HG03135 (cell line): ENCODE data around the gene LAMTOR2.
"Not testable (repeated sequence)": the region's sequence is repeated elsewhere in the genome, so short reads cannot be mapped to it uniquely, and the experiment has no call there.

Experiments
- ATAC-seq: cut with Tn5 transposase; IDR thresholded peaks from one replicate; pipeline ENCODE4 v1.9.1; 2021; ENCODE audit warnings: mild to moderate bottlenecking, moderate library complexity; ENCODE audit not compliant: unreplicated experiment

LAMTOR2 gene

GRCh38 chr1:156051011-156051725 is 3.4 kb upstream of the LAMTOR2 start:
- no peak for ATAC-seq

DNA sequence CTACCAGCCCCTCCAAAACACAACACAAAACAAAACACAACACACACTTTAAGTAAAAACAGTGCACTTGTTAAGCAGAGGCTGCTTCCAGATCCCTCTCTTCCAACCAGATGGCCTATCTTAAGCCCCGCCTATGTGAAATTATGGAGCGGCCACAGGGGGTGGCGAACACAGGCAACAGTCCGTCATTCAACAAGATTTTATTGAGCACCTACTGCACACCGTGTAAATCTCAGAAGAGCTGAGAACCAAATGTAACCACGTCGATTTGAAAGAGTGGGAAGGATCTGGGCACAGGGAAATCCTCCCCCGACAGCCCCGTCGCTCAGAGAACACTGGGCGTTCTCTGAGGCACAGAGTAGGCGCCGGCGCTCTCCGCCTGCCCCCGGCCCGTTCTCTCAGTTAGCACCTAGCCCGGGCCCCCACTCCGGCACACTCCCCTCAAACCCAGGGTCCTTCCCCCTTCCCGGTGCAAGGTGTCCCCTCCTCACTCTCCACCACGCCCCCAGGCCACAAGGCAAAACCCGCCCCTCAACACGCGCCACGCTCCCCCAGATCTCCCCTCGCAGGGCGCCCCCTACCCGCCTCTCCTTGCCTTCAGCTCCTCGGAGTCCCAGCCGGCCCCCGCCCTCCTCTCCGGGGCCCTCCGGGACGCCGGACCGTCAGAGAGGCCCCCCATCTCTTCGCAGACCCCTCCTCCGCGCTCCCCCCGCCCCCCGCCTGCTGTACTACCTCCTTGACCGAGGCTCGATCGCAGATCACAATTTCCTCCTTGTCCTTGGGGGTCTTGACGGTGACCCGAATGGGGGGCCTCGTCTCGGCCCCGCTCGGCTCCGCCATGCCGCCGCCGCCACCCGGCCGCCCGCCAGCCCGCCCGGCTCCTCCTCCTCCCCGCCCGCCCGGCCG is 1.5 kb upstream of the LAMTOR2 start:
- ATAC-seq = no peak

DNA sequence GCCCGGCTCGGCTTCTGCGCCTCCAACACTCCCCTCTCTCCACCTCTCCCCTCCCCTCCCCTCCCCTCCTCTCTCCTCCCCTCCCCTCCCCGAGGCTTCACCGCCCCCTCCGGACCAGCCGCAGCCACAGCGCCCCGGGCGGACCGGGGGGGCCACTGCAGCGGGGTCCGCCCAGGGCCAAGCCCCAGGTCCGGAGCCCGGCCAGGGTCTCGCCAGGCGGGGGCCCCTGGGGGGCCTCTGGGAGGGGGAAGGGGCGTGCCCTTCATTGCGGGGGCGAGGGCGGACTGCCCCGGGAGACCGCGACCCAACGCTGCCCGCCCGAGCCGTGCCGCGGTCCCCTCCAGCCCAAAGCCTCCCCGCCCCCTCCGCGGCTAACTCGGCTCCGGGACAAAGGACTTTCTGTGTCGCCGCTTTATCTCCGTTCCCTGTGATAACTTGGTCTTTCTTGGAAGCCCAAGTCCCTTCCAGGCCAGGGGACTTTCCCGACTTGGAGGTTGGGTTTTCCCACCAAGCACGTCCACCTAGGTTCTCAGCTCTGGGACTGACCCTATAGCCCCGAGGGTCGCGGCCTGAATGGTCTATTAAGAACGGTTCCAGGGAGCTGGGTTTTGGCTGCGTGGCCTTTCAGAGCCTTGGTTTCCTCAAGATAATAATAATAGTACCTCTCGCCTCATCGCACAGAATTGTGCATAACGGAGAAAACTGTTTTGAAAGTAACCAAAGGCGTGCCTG is 648 bp upstream of the LAMTOR2 start, which contains the start of gene UBQLN4:
TSS of gene UBQLN4 (minus strand) at position 31 of the 732 bp plus-strand sequence. CDS start 97 bp downstream, outside the sequence.
- ATAC-seq = peak; percentile 43

- no peak for ATAC-seq
These were observed 883 bp downstream of the LAMTOR2 start for GRCh38 chr1:156055281-156056048.

DNA sequence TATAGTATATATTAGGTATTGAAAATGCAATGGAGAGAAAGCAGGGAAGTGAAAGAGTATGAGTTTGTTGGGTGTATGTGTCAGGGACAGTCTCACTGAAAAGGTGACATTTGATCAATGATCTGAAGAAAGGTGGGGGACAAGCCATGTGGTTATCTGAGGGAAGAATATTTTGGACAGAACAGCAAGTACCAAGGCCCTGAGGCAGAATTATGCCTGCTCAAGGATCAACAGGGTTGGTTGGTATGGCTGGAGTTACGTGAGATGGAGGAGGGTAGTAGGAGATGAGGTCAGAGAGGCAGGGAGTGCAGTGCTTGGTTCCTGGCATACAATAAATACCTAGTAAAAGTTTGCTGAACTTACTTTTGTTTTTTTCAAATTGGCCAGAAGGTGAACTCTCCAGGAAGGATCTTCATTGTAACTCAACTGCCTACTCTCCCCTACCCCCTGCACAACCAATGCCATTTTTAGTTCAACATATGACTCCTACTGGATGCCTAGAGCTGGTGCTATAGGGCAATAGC is 1.8 kb downstream of the LAMTOR2 start:
- no peak for ATAC-seq

- ATAC-seq = no peak
These were observed 6.5 kb downstream of the LAMTOR2 start, which contains the start of gene RAB25 for GRCh38 chr1:156060937-156061636. Gene RAB25 (plus strand): TSS chr1:156061160. CDS start chr1:156061401, 241 bp downstream.

DNA sequence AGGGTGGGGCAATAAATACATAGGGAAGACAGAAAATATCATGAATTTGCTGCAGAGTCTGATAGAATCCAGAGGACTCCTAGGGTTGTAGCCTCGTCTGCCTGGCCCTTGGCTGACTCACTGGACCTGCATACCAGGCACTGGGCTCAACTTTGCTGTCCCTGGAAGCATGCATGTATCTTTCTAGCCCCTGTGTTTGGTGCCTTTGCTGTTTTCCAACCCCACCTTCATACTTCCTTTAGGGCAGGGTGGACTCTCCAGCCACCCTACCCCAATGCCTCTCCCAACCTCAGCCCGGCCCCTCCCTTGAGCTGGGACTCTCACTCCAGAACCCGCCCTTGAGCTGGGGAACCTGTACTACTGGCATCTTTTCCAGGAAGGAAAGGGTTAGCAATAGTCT is 7.6 kb downstream of the LAMTOR2 start:
- ATAC-seq = no peak

DNA sequence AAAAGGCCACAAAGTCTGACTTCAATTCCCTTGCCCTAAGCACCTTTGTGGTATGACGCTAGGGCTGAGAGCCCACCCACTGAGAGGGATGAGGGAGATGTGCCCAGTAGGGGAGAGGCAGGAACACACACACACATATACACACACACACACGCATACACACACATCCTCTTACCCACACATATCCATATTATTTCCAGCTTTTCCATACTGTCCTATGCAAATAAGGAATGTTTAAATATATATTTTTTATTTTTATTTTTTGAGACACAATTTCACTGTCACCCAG is 9.4 kb downstream of the LAMTOR2 start:
- no peak for ATAC-seq

GRCh38 chr1:156064615-156065014 is 10.0 kb downstream of the LAMTOR2 start:
- no peak for ATAC-seq

- ATAC-seq = no peak
These were observed 10.6 kb downstream of the LAMTOR2 start for GRCh38 chr1:156065212-156065611.

- ATAC-seq = no peak
These were observed 11.3 kb downstream of the LAMTOR2 start for GRCh38 chr1:156065871-156066270.

DNA sequence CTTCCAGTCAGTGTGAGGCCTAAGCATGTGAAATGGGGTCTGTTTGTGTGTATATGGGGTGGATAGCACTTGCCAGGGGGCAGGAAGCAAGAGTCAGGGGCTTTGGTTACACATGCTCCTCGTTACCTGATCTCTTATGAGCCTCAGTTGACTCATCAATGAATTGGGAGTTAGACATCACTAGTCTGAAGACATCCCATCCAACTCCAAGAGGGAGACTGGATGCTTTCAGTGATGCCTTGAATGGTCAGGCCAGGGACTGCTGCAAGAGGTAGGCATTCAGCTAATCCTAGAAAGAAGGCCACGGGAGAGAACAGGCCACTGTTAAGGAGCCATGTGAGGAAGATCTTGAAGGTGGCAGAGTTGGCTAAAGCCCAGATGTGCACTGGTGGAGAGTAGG is 12.7 kb downstream of the LAMTOR2 start:
- ATAC-seq = no peak

- no peak for ATAC-seq
These were observed 15.2 kb downstream of the LAMTOR2 start for GRCh38 chr1:156069490-156070455.

DNA sequence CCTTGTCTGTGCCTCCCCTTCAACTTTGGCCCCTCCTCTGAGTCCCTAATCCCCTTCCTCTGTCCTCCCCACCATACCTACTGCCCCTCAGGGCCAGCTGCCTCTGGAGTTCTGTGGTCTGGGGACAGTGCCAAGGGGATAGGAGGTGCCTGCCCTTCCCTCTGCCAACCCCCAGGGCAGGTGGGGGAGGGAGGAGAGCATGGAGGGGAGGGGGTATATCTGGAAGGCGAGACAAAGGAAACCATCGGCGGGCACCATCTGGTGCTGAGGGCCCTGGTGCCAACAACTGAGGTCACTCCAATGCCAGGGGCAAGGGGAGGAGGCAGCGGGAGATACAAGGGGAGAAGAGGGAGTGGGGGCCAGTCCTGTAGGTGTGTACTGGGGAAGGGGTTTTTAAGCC is 16.0 kb downstream of the LAMTOR2 start:
- ATAC-seq = no peak

GRCh38 chr1:156071332-156071816 is 16.8 kb downstream of the LAMTOR2 start:
- not testable (repeated sequence) for ATAC-seq

GRCh38 chr1:156072251-156072650 is 17.7 kb downstream of the LAMTOR2 start:
- no peak for ATAC-seq

DNA sequence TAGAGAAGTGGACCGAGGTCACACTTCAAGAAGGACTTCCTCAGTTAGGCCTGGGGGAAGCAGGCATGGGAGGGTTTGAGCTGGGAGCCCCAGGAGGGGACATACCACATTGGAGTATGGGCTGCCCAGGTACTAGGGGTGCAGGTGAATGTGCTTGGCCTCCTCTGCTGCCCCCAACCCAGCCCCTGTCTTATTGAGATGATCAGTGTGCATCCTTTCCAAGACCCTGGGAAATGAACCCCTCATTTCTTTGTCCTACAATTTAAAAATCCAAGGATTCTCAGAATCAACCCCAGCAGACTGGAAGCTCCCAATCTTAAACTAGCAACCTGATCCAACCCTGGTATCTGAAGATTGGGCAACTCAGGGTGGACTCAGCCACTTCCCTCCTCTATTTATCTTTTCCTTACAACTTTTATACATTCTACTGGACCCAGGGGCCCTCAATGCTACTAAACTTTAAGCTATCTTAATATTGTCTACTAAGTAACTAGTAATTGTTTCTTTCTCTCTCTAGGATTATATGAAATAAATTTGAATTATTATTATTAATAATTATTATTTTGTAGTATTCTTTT is 18.6 kb downstream of the LAMTOR2 start:
- ATAC-seq = no peak

GRCh38 chr1:156073740-156074139 is 19.2 kb downstream of the LAMTOR2 start:
- no peak for ATAC-seq
